NCI-H1092 treated with DMSO at 0.1 percent for 48 hours (cell line): Measurements from ENCODE around the gene OSBPL3.
A peak's percentile ranks its signal among the peaks of the same experiment; 100 is the strongest.

Experiments used
- DNase-seq: peaks from one replicate; lab custom pipeline; 2025; lab: John Stamatoyannopoulos, UW

OSBPL3 gene

DNA sequence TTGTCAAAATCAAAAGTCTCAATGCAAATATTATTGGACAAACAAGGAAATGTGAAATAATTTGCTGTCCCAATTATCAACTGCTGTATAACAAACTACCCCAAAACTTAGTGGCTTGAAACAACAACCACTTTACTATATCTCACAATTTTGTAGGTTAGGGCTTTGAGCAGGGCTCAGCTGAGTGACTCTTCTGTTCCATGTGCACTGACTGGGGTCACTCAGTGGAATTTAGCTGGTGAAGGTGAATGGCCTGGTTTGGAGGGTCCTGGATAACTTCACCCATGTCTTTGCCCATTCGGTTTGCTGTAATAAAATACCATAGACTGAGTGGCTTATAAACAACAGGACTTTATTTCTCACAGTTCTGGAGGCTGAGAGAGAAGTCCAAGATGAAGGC is 219.0 kb downstream of the OSBPL3 start:
- DNase-seq, result no peak

DNA sequence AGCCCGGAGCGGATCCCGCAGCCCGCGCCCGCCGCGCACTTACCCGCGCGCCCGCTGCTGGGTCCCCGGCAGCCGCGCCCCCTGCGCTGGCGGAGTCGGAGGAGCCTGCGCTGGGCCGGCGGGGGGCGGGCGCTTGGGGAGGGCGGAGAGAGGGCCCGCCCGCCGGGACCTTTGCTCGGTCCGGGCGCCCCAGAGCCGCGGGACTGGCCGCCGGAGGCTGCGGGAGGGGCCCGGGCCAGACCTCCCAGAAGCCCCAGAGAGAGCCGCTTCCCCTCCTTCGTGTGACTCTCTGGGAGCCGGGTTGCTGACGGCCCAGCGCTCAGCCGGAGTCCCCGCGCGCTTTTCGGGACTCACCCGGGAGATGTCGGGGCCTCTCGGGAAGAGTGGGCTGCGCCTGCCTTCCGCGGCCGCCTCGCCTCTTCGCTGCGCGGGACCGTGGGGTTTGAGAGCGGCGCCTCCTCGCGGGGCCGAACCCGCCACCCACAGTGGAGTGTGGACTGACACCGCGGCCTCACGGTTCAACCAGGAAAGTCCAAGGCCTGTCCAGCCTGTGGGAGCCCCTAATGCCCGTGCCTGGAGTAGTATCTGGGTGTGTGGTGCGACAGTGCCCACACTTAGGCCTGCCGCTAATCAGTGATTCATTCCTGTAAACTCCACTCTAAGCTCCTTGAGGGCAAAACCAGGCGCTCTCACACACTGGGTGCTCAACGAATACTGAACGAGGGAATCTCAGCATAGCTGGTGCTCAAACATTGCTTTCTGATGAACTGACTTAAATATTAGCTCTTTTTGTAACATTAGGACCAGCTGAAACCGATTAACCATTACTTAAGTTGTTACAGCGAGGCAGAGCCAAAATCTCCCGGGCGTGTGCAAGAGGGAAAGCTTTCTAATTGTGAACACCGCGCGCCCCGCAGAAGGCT is 222.4 kb downstream of the OSBPL3 start, which contains the start of gene GSDME:
GSDME (minus strand) TSS at position 112 of the 923 bp plus-strand sequence. CDS start 7,690 bp downstream, outside the sequence.
- DNase-seq, result no peak

DNA sequence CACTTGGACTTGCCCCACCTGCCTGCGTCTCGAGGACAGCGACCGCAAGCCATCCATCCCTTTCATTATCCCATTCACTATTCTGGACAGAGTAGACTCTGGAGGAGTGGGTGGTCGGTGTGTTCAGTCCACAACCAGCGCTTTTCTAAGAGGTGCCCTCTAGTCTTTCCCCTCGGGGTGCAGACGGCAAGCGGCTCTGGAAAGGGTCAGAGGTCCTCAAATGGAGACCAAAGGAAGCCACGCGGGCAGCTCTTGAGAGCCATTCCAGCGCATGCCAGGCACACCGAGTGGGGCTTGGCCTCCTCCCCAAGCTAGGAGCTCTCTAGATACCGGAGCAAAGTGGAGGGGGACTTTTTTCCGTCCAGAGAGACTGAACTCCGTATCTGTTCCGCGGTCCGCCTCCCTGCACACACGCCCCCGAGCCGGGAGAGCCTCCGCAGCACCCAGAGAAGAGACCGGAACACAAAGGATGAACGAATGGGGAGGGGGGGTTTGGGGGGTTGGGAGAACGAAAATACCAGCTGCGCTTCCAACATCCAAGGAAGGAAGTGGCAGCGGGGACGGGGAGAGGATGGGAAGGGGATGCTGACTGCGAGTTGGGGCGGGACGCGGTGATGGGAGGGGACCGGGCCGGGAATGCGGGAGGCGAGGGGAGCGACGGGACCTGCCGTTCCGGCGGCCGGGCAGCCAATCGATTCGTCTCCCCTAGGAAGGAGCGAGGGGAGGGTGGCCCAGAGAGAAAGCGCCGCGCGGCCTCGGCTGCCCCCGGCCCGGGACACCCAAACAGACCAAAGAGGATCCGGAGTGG is 223.2 kb downstream of the OSBPL3 start:
- DNase-seq, result peak; percentile 20

DNA sequence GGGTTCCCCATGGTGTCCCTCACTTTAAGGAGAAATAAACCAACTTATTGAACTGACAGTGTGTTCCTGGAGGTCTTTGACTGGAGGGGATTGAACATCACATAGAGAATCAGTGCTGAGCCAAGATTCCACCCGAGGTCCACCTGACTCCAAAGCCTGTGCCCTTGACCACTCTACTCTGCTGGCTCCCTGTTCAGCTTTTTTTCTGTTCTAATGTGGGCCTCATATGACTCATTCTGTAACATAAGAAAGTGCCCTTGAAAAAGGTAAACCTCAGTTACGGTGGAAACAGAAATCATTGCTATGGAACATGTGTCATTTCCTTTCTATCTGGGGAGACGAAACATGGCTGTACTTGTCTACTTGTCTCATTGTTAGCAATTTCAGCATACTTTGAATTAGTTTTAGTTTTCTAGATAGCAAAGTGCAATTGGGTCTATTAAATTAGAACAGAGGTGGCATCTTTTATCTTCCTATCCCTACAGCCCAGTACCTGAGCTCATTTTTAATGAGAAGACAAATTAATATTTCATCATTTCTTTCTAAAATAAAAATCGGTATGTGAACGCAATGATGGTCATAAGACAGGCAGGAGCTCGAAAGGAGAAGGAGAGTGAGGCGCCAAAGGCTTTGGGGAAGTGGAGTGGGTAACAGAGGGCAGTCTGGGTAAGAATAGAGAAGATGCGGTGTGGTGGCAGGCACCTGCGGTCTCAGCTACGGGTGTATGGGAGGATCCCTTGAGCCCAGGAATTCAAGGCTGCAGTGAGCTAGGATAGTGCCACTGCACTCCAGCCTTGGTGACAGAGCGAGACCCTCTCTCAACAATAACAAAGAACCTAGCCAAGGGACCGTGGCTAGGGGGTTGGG is 224.2 kb downstream of the OSBPL3 start:
- DNase-seq, result no peak

DNA sequence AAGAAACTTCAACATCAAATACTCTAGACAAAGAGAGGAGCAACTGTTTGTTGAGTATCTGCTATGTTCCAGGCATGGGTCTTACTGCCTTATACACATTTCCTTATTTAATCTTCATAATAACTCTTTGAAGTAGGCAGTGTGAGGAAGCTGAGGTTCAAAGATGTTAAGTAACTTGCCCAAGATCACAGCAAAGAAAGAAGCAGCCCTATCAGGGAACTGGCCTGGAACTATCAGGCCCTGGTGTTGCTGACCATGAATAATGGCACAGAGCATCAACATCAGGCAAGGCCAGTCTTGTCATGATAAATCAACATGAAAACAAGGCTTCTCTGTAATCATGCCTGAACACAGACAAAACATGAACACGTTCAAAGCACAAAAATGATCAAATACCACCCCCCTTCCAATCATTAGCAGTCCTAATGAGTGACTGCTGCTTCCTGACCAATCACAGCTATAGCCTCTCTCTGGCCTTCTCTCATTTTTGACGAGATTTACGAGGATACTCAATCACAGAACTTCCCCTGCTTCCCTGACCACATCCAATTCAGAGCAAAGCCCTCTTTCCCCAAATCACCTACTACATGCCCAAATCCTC is 225.0 kb downstream of the OSBPL3 start:
- no peak for DNase-seq

DNA sequence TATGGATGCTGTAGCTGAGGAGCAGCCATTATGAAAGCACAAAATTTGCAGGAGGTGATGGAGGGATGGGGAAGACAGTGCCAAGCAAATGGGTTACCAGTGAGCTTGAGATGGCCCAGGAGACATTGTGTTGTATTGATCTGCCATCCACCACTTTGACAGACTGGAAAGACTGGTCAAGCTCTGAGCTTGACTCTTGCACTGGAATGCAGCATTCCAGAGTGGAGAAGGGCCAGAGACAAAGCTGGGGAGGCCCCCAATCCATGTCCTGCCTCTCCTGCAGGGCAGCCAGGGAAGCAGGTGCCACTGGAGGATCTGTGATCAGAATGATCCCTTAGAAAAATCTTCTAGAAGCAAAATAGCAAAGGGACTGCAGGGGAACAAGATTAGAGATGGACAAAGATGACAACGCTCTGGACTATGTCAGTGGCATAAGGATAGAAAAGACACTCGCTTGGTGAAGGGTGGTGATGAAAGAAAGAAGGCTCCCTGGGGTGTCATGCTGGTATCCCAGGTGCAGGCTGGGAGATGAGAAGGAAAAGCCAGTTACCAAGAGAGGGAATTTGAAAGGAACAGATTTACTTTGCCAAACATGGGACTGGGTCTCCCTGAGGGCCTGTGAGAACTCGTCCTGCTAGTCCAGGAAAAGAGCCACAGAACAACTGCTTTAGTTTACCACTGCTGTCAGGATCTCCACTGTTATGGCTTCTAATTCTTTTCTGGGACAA is 227.7 kb downstream of the OSBPL3 start:
- no peak for DNase-seq

DNA sequence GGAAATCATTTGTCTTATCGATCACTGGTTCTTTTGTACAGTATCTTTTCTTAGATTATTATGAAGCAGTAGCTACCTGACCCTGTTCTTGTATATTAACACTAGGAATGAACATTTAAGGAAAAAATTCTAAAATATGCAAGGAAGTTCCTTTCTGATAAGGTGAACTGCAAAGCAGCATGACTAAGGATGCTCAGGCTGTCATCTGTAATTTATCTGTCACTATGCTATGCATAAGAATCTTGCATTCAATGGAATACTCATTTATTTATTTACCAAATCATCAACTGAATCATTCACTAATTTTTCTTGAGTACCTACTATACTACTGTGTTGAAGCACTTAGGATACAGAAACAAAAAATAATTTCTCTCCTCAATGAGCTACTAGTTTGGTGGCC is 228.5 kb downstream of the OSBPL3 start:
- DNase-seq, result no peak

DNA sequence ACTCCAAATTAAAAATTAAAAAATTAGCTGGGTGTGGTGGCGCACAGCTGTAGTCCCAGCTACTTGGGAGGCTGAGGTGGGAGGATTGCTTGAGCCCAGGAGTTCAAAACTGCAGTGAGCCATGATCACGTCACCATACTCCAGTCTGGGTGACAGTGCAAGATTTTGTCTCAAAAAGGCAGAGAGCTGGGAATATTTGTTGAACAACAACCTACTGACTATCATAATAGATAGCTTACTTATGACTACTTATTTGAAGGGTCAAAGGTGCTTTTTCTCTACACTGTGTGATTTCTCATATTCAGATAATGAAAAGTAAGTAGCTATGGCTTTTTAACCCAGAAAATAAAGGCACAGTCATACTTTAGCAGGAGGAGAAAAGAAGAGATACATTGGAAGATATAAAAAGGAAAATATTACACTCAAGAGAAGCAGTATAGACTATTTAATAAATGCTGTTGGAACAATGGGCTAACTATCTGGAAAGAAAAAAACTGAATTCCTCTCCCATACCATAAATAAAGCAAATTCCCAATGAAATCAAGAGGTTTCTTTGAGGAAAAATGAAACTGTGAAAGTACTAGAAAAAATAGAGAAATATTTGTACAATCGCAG is 229.4 kb downstream of the OSBPL3 start:
- DNase-seq, result no peak

DNA sequence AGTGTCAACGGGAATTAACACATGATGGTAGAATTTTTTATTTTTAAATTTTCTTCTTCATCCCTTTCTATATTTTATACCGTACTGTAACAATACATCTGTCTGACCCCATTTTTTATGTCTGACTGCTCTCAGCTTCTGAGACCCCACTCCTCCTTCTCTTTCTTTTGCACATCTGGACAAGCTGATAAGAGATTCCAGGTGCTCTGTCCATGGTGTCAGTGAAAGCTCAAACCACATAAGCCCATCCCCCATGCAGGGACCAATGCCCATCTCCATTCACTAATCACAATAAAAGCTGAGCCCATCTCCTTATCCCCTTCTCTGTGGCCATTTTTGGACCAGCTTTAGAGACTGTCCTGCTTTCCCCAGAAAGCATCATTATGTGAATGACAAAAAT is 231.5 kb downstream of the OSBPL3 start:
- DNase-seq, result no peak
